Eye (tissue), 1 donor: ENCODE measurements around the gene STK36.

Experiments
- DNase-seq: peaks from one replicate; pipeline ENCODE4 v3.0.0-alpha.2; 2015

The STK36 gene

DNA sequence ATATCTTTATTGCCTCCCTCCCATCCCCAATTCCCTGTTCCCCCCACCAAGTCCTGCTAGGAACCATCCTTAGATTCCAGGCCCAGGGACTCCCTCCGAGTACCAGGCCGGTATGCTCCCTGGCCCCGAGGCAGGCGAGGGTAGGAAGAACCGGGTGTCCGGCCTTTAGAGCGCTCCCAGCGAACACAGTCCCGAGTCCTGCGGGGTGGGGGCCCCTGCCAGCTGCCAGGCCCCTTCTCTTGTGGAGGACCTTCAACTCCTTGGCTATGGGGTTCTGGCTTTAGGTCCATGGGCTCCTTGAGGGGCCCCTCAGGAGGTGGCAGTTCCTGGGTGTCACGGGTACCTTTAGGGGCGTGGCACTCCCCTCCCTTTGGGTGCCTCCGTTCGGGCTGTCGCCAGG is 8.0 kb upstream of the STK36 start:
- no peak for DNase-seq

DNA sequence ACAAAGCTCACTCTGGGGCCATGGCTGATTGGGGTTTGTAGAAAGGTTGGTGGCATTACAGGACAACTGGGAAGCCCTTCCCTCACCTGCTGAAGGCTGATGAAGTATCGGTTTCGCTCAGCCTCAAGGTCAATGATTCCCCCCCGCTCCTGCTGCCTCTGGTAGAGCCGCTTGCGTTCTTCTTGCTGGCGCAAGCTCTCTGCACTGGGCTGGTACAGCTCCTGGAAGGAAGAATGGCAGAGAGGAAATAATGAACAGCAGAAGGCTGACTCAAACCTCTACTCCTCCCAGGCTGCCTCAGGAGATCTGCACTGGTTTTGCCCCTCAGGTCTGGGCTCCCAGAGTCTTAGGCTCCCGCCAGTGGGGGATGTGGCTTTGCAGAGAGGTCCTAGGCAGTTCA is 7.2 kb upstream of the STK36 start:
- DNase-seq, result no peak

DNA sequence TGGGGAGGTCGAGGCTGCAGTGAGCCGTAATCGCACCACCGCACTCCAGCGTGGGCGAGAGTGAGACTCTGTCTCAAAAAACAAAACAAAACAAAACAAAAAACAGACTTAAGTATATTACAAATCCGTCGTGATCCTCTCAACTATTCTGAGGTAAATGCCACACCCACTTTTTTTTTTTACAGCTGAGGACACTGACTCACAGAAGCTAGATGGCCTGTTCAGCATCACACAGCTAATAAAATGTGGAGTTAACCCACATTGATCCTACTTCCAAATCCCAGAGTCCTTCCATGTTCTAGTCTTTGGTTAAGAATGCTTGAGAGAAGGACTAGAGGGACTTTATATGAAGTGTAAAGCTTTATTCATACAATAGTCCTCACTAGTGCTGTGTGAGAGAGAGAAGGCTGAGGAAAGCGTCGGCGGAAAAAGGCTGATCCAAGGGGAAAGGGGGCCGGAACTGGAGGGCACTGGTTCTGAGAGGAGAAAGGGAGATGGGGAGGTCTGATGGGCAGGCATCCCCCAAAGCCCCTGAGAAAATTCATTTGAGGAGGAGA is 711 bp upstream of the STK36 start:
- DNase-seq, result no peak

DNA sequence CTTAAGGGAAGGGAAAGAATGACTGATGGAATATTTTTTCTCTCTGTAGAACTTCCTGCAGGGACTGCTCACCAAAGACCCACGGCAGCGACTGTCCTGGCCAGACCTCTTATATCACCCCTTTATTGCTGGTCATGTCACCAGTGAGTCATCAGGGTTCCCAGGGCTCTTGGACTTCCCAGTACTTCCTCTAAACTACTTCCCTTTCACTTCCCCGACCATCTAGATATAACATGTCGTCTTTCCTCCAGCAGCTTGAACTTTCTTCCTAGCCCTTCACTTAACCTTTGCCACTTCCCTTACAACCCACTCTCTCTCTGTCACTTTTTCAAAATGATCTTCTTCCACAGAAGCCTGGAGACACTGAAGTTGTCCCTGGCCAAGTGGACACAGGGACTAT is 7.2 kb downstream of the STK36 start:
- DNase-seq, result no peak

DNA sequence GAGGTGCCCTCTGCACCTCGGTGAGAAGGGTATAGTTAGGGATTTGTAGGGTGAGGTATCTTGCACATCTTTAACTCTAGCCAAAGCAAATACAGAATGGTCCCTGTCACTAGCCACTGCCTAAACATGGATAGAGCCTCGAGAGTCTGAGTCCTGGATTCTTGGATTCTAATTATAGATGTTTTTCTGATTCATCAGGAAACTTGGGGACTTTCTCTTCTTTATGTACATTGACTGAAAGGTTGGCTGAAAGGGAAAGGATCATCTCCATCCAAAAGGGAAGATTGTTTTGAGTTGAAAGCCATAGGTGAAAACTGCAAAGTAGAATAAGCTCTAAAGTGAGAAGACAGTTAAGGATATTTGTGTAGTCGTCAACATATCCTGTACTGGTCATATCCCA is 8.2 kb downstream of the STK36 start:
- DNase-seq, result no peak

DNA sequence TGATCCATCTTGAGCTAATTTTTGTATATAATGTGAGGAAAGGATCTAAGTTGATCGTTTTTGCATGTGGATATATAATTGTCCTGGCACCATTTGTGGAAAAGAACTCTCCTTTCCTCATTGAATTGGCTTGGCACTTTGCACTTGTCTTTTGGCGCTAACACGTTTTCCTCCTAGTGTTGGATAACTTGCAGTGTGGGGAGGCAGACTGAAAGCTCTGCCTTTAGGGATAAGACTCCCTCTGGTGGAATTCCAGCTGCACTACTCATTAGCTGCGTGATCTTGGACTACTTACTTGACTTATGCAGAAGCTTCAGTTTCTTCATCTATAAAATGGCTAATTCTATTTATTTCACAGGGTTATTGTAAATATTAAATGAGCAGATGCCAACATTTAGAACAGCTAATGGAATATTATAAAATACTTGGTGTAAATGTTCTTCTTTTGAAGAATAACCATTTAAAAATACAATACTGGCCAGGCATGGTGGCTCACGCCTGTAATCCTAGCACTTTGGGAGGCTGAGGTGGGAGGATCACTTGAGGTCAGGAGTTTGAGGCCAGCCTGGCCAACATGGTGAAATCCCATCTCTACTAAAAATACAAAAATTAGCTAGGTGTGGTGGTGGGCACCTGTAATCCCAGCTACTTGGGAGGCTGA is 15.6 kb downstream of the STK36 start:
- DNase-seq, result peak; percentile 80

DNA sequence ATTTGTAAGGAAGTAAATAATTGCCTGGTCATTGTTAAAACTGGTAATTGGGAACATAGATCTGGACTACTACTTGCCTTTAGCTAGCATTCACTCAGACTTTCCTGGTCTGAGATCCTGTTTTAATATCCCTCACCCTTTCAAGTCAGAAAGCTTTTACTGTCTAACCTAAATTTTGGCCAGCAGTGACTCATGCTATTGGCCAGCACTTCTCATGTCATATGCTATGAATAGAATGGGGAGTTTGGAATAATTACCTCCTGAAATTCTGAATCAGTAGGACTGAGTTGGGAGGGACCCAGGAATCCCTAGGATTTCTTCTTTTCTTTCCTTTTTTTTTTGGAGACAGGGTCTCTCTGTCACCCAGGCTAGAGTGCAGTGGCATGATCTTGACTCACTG is 19.3 kb downstream of the STK36 start:
- no peak for DNase-seq

DNA sequence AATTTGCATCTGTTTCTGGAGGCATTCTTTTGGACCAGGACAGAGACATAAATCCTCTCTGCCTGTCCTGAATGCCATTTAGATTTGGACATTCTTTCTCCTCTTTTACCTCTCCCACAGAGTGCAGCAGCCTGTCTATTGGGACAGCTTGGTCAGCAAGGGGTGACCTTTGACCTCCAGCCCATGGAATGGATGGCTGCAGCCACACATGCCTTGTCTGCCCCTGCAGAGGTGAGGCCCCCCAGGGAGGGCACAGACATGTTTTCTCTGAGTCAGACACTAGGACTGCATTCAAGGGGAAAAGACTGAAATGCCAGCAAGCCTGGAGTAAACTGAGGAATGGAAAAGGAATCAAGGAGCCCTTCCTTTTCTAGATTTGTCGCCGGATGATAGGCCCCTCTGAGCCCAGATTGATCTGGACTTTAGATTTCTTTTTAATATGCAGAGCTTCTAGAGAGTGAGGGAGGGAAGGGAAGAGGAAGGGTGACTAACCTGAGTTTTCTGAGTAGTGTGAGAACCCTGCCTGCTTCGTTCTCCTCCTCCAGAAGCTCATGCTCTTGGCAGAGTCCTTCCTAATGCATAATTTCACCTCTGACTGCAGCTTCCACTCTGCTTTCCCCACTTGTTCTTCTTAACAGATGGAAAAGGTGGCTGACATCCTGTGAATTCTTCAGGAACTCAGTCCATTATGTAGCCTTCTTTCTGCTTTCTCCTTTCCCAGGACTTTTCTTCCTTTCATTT is 22.7 kb downstream of the STK36 start:
- no peak for DNase-seq

DNA sequence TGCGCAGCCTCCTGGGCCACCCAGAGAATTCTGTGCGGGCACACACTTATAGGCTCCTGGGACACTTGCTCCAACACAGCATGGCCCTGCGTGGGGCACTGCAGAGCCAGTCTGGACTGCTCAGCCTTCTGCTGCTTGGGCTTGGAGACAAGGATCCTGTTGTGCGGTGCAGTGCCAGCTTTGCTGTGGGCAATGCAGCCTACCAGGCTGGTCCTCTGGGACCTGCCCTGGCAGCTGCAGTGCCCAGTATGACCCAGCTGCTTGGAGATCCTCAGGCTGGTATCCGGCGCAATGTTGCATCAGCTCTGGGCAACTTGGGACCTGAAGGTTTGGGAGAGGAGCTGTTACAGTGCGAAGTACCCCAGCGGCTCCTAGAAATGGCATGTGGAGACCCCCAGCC is 27.0 kb downstream of the STK36 start:
- DNase-seq, result no peak

DNA sequence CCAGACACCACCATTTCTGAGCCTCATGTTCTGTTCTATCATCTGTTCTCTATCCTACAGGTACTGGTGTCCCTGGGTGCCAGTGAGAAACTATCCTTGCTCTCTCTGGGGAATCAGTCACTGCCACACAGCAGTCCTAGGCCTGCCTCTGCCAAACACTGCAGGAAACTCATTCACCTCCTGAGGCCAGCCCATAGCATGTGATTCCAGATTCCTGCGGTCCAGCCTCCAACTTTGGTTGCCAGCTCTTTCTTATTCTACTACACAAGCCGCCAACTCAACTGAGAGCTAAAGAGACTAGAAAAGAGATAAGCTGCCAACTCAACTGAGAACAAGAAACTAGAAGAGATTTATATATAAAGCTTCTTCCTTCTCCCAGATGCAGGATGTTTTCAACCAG is 29.9 kb downstream of the STK36 start:
- no peak for DNase-seq

DNA sequence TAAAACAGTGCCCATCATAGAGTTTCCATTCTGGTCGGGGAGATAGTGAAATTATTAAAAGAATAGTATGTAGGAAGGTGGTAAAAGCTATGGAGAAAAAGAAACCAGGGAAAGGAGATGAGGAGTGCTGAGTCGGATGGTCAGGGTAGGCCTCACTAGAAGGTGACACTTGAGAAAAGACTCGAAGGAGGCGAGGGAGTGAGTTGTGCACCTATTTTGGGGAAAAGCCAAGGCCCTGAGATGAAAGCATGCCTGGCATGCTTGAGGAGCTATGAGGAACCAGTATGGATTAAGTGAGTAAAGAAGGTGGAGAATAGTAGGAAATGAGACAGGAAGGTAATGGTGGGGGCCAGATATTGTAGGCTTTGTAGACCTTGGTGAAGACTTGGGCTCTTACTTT is 31.5 kb downstream of the STK36 start:
- DNase-seq, result no peak

DNA sequence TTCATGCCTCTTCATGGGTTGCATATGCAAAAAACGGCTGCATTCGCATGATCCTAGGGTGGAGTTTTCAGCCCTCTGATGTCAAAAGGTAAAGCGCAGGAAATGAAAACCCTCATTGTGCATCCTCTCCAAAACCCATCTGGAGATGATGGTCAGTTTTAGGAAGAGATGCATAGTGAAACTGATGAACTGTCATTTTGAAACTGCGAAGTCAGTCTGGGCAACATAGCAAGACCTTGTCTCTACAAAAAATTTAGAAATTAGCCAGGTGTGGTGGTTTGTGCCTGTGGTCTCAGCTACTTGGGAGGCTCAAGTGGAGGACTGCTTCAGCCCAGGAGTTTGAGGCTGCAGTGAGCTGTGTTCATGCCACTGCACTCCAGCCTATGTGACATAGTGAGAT is 36.2 kb downstream of the STK36 start:
- no peak for DNase-seq

DNA sequence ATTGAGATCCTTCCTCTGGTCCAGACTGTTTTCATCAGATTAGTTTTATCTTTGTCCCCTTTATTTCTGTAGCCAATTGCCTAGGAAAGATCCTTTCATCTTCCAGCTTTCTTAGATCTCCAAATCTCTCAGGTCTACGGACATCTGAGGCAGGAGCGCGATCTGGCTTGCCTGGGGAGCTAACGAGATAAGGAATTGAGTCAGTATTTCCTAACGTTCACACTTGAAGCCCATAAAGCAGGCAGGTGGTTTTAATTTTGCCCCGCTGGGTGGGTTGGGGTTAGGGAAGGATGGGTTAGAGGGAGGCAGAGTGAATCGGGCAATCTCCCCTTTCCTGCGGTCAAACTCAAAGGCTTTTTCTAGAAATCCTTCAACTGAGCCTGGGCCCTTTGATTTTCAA is 38.0 kb downstream of the STK36 start:
- no peak for DNase-seq

DNA sequence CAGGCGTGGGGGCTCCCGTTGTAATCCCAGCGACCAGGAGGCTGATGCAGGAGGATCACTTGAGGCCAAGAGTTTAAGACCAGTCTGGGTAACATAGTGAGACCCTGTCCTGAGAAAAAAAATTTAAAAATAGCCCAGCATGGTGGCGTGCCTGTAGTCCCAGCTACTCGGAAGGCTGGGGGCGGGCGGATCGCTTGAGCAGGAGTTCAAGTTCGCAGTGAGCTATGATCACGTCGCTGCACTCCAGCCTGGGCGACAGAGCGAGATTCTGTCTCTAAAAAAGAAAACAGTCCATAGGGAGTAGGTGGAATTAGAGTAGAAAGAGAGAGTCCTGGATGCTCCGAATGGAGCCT is 38.4 kb downstream of the STK36 start:
- DNase-seq, result no peak

DNA sequence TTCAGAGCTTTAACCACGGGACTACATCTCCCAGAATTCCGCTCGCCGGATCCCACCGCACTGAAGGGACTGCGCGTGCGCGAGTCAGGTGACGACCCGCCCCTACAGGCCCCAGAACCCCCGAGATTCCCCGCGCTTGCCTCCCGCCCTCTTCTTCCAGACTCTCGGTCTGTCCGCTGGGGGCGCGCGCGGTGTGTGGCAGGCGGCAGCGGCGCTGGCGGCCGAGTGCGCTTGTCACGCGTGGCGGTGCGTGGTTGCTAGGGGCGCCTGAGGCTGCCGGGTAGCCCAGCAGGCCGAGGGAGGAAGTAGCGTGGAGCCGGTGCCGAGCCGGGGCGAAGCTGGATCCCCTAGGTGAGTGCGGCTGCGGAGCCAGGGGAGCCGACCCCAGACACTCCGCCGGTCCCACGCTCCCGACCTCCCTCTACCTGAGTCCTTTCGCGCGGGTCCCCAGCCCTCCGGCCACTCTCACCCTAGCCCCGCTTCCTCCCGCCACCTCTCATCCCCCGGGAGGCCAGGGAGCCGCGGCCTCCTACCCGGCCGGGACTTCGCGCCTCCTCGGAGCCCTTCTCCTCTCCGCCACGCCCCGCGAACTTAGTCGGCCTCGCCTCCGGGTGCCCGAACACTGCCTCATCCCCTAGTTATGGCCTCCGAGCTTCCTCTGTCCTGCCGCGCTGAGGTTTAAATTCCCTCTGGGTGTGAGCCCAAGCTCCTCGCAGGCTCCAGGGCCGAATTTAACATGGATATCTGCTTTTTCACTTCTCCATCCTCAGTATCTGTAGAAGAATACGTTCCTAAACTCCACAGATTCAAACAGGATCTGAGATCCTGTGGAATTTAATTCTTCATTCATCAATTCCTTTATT is 39.0 kb downstream of the STK36 start, which contains the start of gene TTLL4:
TSS of gene TTLL4 (plus strand) at position 149 of the 863 bp plus-strand sequence. CDS start 26,842 bp downstream, outside the sequence.
- DNase-seq, result peak; percentile 99

DNA sequence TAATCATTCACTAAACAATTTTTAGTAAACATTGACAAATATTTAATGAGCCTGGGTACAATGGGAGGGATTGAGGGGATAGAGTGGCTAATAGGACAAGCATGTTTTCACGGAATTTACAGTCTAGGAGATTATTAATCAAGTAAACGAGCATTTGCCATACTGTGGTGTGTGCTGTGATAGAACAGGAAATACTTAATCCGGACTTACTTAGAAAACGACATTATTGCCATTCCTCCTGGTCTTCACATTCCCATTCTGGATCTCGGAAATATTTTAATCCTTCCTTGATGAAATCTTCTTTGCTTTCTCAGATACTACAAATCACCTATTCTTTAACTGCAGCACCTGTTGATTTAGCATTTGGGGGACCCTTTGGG is 39.7 kb downstream of the STK36 start:
- peak; percentile 65 for DNase-seq

DNA sequence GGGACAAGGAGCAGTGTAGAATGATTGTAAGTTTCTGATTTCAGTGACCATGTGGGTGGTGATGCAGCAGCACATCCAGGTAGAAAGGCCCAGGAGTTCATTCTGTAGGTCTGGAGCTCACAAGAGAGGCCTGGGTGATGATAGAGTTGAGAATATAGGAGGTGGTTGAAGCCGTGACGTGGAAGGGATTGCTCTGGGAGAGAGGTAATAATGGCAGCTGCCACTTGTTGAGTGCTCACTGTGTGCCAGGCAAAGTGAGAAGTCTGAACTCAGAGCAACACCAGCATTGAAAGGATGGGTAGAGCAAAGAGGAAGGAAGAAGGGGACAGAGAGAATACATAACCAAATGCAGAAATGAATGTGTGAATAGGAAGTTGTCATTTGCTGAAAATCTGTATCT is 42.0 kb downstream of the STK36 start:
- DNase-seq, result no peak

DNA sequence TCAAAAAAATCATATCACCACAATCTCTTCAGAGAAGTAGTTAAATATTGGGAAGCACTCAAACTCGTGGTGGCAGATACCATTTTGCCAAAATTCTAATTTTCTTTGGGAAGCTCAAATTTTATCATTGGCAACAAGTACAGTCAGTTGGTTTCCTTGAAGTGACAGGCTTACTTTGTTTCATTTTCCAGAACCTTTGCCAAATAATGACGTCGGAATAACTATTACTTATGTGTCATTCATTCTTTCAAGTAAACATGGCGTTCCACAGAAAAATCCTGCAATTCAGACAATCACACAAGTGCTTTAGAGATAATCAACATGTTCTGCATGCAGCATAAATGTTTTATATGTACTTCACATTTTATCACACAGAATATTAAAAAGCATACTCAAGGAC is 44.2 kb downstream of the STK36 start:
- no peak for DNase-seq

DNA sequence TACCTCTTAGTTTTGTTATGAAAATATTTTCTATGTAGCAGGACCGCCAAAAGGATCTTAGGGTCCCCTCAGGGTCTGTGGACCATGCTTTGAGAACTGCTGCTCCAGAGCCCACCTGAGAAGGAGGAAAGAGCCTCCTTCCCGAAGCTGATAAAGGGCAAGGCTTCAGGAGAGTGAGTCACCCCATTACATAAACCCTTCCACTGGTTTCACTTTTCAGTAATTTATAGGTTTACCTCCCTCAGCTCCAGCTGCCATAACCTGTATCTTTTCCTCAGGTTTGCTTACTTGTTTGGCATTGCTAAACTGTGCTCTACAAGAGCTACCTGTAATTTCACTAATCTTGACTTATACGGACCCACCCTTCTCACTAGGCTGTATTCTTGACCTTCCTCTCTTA is 45.4 kb downstream of the STK36 start:
- no peak for DNase-seq

DNA sequence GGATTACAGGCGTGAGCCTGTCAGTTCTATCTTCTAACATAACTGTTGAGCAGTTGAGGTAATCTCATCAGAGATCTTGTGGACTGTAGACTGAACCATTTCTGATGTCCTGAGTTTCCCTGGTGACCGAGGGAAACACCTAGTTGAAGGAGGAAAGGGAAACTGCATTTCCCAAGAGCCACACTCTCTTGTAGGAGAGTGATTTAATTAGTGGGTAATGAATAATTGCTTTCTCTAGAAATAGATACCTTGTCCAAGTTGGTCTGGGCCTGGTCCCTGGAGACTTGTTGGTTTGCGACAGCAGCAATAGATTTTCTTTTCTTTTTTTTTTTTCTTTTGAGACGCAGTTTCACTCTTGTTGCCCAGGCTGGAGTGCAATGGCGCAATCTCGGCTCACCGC is 46.2 kb downstream of the STK36 start:
- no peak for DNase-seq

DNA sequence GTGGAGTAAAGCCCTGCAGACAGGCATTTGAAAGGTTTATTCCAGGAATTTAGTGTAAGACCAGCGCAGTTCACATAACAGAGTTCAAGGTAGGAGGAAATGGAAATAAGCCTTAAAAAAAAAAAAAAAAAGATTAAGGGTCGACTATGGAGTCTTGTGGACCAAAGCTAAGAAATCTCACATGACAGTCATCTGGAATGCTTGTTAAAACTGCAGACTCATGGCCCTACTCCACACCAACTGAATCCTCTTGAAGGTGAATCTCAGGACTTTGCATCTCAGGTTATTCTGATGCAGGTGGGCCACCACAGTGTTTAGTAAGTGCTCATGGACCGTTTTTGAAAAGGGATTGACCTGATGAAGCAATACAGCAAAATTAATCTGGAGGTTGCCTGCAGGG is 47.6 kb downstream of the STK36 start:
- no peak for DNase-seq

DNA sequence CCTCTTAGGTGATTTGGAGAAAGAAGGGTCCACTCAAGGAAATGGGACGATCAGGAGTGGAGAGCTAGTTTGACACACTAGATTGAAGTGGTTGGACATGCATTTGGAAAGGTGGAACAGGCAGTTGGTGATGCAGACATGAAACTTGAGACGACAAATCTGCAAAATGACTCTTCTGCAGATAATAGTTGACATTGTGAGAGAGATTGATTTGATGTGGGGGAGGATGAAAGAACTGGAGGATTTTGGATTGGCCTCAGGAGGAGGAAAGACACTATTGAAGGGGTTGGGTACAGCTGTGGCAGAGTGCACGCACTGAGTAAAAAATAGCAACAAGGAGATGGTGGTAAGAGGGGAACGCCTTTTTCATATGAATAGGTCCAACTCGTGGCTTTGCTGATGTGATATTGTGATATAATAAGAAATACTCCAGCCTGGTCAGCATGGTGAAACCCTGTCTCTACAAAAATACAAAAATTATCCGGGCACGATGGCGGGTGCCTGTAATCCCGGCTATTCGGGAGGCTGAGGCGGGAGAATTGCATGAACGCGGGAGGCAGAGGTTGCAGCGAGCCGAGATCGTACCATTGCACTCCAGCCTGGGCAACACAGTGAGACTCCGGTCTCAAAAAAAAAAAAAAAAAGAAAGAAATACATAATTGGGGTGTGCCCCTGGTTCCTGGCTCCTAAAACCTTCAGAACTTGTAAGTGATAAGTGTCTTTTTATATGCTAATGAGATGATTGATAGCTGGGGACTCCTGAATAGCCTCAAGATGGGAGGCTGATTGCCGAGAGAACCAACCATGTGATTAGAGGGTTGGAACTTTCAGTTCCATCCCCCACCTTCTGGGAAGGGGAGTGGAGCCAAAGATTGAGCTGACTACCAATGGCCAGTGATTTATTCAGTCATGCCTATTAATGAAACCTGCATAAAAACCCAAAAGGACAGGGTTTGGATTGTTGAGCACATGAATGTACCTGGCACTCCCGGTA is 48.5 kb downstream of the STK36 start:
- DNase-seq, result no peak
